ENCODE measurements around the gene HOXA13. TPM values are rescaled to one million over a fixed set of nuclear protein-coding genes. Genes with fewer than 3 reads are reported as not detected.

Gene HOXA13
- total and polyA plus RNA-seq, 4 donors, result 0.10 TPM; not detected in 3

- WGBS (ENCODE audit: insufficient coverage), result 49% methylated on average over 9 of the region's 12 CpGs
- peaks cover 90% of the 10 kb centered on the region for H3K27me3 ChIP-seq (ENCODE audit: control insufficient read depth, insufficient read depth, low read length)
- peak overlapping the region; percentile 85 for H3K27ac ChIP-seq (ENCODE audit: low read depth, low read length)
- H3K4me3 ChIP-seq (ENCODE audit: low read depth, low read length), result peak overlapping the region; percentile 4
- H3K36me3 ChIP-seq (ENCODE audit: control insufficient read depth, insufficient read depth, low read length), result peaks cover 12% of the 10 kb centered on the region
- DNase-seq (ENCODE audit: low read depth in 4 of 6, low spot score in 6 of 6), result no peak
- H3K4me1 ChIP-seq (ENCODE audit: control insufficient read depth, insufficient read depth, low read length), result peaks cover 64% of the 10 kb centered on the region
- no peaks in the 10 kb centered on the region for H3K9me3 ChIP-seq (ENCODE audit: control insufficient read depth, insufficient read depth, low read length)
Observed at GRCh38 chr7:27174874-27175625, 24.8 kb downstream of the HOXA13 start.

- Histone ChIP-seq H3K4me3 (ENCODE audit: low read depth, low read length) (peak within 1 kb of the TSS; percentile 63), H3K4me1 (ENCODE audit: control insufficient read depth, insufficient read depth, low read length) (peaks cover 64% of the 10 kb centered on the region), H3K36me3 (ENCODE audit: control insufficient read depth, insufficient read depth, low read length) (peaks cover 13% of the 10 kb centered on the region), H3K9me3 (ENCODE audit: control insufficient read depth, insufficient read depth, low read length) (no peaks in the 10 kb centered on the region), H3K27ac (ENCODE audit: low read depth, low read length) (peak within 1 kb of the TSS; percentile 99), H3K27me3 (ENCODE audit: control insufficient read depth, insufficient read depth, low read length) (peaks cover 88% of the 10 kb centered on the region)
- DNase-seq (ENCODE audit: low read depth in 4 of 6, low spot score in 6 of 6), result no peak
- 4% methylated on average over 82 of the region's 82 CpGs for WGBS (ENCODE audit: insufficient coverage)
Observed at GRCh38 chr7:27173956-27174873, 25.7 kb downstream of the HOXA13 start, which contains the start of gene HOXA10. TSS of gene HOXA10 (minus strand) at chr7:27174320. CDS start at chr7:27174306, 14 bp downstream.

GRCh38 chr7:27173511-27173955 is 26.4 kb downstream of the HOXA13 start:
- H3K27me3 ChIP-seq (ENCODE audit: control insufficient read depth, insufficient read depth, low read length), result peaks cover 85% of the 10 kb centered on the region
- no peak for DNase-seq (ENCODE audit: low read depth in 4 of 6, low spot score in 6 of 6)
- under 1% methylated on average over 59 of the region's 59 CpGs for WGBS (ENCODE audit: insufficient coverage)
- H3K27ac ChIP-seq (ENCODE audit: low read depth, low read length), result peak overlapping the region; percentile 99
- H3K9me3 ChIP-seq (ENCODE audit: control insufficient read depth, insufficient read depth, low read length), result no peaks in the 10 kb centered on the region
- peak overlapping the region; percentile 63 for H3K4me3 ChIP-seq (ENCODE audit: low read depth, low read length)
- peaks cover 68% of the 10 kb centered on the region for H3K4me1 ChIP-seq (ENCODE audit: control insufficient read depth, insufficient read depth, low read length)
- peaks cover 17% of the 10 kb centered on the region for H3K36me3 ChIP-seq (ENCODE audit: control insufficient read depth, insufficient read depth, low read length)

GRCh38 chr7:27172823-27173510 is 26.9 kb downstream of the HOXA13 start:
- Histone ChIP-seq H3K36me3 (ENCODE audit: control insufficient read depth, insufficient read depth, low read length) (peaks cover 17% of the 10 kb centered on the region), H3K4me3 (ENCODE audit: low read depth, low read length) (peak overlapping the region; percentile 63), H3K9me3 (ENCODE audit: control insufficient read depth, insufficient read depth, low read length) (no peaks in the 10 kb centered on the region), H3K4me1 (ENCODE audit: control insufficient read depth, insufficient read depth, low read length) (peaks cover 74% of the 10 kb centered on the region), H3K27me3 (ENCODE audit: control insufficient read depth, insufficient read depth, low read length) (peaks cover 79% of the 10 kb centered on the region), H3K27ac (ENCODE audit: low read depth, low read length) (peak overlapping the region; percentile 99)
- 1% methylated on average over 58 of the region's 58 CpGs for WGBS (ENCODE audit: insufficient coverage)
- peak in 1 of 6 donors; percentile 72 for DNase-seq (ENCODE audit: low read depth in 4 of 6, low spot score in 6 of 6)

GRCh38 chr7:27172315-27172774 is 27.5 kb downstream of the HOXA13 start:
- Histone ChIP-seq H3K9me3 (ENCODE audit: control insufficient read depth, insufficient read depth, low read length) (no peaks in the 10 kb centered on the region), H3K4me3 (ENCODE audit: low read depth, low read length) (peak overlapping the region; percentile 63), H3K4me1 (ENCODE audit: control insufficient read depth, insufficient read depth, low read length) (peaks cover 72% of the 10 kb centered on the region), H3K27ac (ENCODE audit: low read depth, low read length) (peak overlapping the region; percentile 99), H3K36me3 (ENCODE audit: control insufficient read depth, insufficient read depth, low read length) (peaks cover 17% of the 10 kb centered on the region), H3K27me3 (ENCODE audit: control insufficient read depth, insufficient read depth, low read length) (peaks cover 79% of the 10 kb centered on the region)
- DNase-seq (ENCODE audit: low read depth in 4 of 6, low spot score in 6 of 6), result no peak
- 13% methylated on average over 10 of the region's 10 CpGs for WGBS (ENCODE audit: insufficient coverage)

GRCh38 chr7:27171637-27172314 is 28.1 kb downstream of the HOXA13 start:
- 16% methylated on average over 30 of the region's 30 CpGs for WGBS (ENCODE audit: insufficient coverage)
- H3K9me3 ChIP-seq (ENCODE audit: control insufficient read depth, insufficient read depth, low read length), result no peaks in the 10 kb centered on the region
- H3K27ac ChIP-seq (ENCODE audit: low read depth, low read length), result peak overlapping the region; percentile 99
- H3K36me3 ChIP-seq (ENCODE audit: control insufficient read depth, insufficient read depth, low read length), result peaks cover 17% of the 10 kb centered on the region
- peaks cover 71% of the 10 kb centered on the region for H3K4me1 ChIP-seq (ENCODE audit: control insufficient read depth, insufficient read depth, low read length)
- peaks cover 79% of the 10 kb centered on the region for H3K27me3 ChIP-seq (ENCODE audit: control insufficient read depth, insufficient read depth, low read length)
- DNase-seq (ENCODE audit: low read depth in 4 of 6, low spot score in 6 of 6), result no peak
- peak overlapping the region; percentile 63 for H3K4me3 ChIP-seq (ENCODE audit: low read depth, low read length)

- H3K36me3 ChIP-seq (ENCODE audit: control insufficient read depth, insufficient read depth, low read length), result peaks cover 17% of the 10 kb centered on the region
Observed at GRCh38 chr7:27171325-27171636, 28.6 kb downstream of the HOXA13 start.

GRCh38 chr7:27170426-27171324 is 29.2 kb downstream of the HOXA13 start:
- Histone ChIP-seq H3K4me3 (ENCODE audit: low read depth, low read length) (peak overlapping the region; percentile 63), H3K27me3 (ENCODE audit: control insufficient read depth, insufficient read depth, low read length) (peaks cover 79% of the 10 kb centered on the region), H3K36me3 (ENCODE audit: control insufficient read depth, insufficient read depth, low read length) (peaks cover 17% of the 10 kb centered on the region), H3K9me3 (ENCODE audit: control insufficient read depth, insufficient read depth, low read length) (no peaks in the 10 kb centered on the region), H3K27ac (ENCODE audit: low read depth, low read length) (peak overlapping the region; percentile 99), H3K4me1 (ENCODE audit: control insufficient read depth, insufficient read depth, low read length) (peaks cover 72% of the 10 kb centered on the region)
- DNase-seq (ENCODE audit: low read depth in 4 of 6, low spot score in 6 of 6), result peak in 1 of 6 donors; percentile 75
- 11% methylated on average over 3 of the region's 11 CpGs for WGBS (ENCODE audit: insufficient coverage)

More at GRCh38 chr7:27171325-27171636, 28.6 kb downstream of the HOXA13 start:
- Histone ChIP-seq H3K4me1 (ENCODE audit: control insufficient read depth, insufficient read depth, low read length) (peaks cover 72% of the 10 kb centered on the region), H3K4me3 (ENCODE audit: low read depth, low read length) (peak overlapping the region; percentile 63), H3K27me3 (ENCODE audit: control insufficient read depth, insufficient read depth, low read length) (peaks cover 79% of the 10 kb centered on the region), H3K27ac (ENCODE audit: low read depth, low read length) (peak overlapping the region; percentile 99), H3K9me3 (ENCODE audit: control insufficient read depth, insufficient read depth, low read length) (no peaks in the 10 kb centered on the region)
- DNase-seq (ENCODE audit: low read depth in 4 of 6, low spot score in 6 of 6), result no peak
- 11% methylated on average over 8 of the region's 8 CpGs for WGBS (ENCODE audit: insufficient coverage)

Measured in spinal cord (tissue), 10 donors.